HG02678 (cell line): ENCODE results near the gene RAB3D.
"Not testable (repeated sequence)": the region's sequence is repeated elsewhere in the genome, so short reads cannot be mapped to it uniquely, and the experiment has no call there.

ENCODE experiments used
- ATAC-seq: cut with Tn5 transposase; IDR thresholded peaks from one replicate; pipeline ENCODE4 v1.9.1; 2021; ENCODE audit warnings: mild to moderate bottlenecking, moderate library complexity; ENCODE audit not compliant: unreplicated experiment

The RAB3D gene, protein sequence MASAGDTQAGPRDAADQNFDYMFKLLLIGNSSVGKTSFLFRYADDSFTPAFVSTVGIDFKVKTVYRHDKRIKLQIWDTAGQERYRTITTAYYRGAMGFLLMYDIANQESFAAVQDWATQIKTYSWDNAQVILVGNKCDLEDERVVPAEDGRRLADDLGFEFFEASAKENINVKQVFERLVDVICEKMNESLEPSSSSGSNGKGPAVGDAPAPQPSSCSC

GRCh38 chr19:11339254-11340098 lies at the start of gene RAB3D:
Gene RAB3D, minus strand, starts transcription at chr19:11339657. Its CDS starts 2,258 bp downstream, at chr19:11337399.
- ATAC-seq, result peak; percentile 76

GRCh38 chr19:11387162-11388034 lies 47.9 kb upstream of the RAB3D start:
- ATAC-seq, result no peak

DNA sequence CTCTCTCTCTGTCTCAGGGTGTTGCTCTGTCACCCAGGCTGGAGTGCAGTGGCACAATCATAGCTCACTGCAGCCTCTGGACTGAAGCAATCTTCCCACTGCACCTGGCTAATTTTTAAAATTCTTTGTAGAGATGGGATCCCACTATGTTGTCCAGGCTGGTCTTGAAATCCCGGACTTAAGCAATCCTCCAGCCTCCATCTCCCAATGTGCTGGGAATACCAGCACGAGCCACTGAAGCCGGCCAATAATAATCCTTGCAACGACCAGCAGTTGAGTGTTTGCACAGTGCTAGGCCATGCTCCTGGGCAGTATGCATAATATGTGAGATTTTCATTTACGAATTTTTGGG lies 45.3 kb upstream of the RAB3D start:
- ATAC-seq, result no peak

DNA sequence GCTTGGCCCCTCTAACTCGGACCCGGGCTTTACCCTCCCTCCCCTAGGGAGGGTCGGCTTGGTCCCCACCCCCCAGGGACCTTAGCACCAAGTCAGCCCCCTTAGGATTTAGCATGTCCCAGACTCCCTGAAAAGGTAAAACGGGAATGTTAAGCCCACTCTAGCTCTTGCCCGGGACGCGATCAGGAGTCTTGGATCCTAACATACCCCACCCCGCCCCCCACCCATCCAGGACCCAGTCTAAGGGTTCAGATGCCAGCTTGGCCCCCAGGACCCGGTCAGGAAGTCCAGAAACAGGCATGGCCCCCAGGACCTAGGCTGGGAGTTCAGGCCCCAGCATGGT lies 44.2 kb upstream of the RAB3D start:
- ATAC-seq, result no peak

GRCh38 chr19:11382898-11383705 lies 43.6 kb upstream of the RAB3D start:
- no peak for ATAC-seq

- ATAC-seq, result peak; percentile 81
Measured at GRCh38 chr19:11380653-11381537, 41.4 kb upstream of the RAB3D start.

- ATAC-seq, result no peak
Measured at GRCh38 chr19:11379857-11380350, 40.4 kb upstream of the RAB3D start.

DNA sequence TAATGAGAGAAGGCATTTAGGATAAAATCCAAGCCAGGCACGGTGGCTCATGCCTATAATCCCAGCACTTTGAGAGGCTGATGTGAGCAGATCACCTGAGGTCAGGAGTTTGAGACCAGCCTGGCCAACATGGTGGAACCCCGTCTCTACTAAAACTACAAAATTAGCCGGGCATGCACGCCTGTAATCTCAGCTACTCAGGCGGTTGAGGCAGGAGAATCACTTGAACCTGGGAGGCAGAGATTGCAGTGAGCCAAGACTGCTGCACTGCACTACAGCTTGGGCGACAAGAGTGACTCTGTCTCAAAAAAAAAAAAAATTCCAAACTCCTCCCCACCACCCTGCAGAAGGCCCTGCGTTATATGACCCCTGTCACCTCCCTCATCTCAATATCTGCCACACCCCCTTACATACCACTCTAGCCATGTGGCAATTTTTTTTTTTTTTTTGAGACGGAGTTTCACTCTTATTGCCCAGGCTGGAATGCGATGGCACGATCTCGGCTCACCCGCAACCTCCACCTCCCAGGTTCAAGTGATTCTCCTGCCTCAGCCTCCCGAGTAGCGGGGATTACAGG lies 39.9 kb upstream of the RAB3D start:
- ATAC-seq, result not testable (repeated sequence)

DNA sequence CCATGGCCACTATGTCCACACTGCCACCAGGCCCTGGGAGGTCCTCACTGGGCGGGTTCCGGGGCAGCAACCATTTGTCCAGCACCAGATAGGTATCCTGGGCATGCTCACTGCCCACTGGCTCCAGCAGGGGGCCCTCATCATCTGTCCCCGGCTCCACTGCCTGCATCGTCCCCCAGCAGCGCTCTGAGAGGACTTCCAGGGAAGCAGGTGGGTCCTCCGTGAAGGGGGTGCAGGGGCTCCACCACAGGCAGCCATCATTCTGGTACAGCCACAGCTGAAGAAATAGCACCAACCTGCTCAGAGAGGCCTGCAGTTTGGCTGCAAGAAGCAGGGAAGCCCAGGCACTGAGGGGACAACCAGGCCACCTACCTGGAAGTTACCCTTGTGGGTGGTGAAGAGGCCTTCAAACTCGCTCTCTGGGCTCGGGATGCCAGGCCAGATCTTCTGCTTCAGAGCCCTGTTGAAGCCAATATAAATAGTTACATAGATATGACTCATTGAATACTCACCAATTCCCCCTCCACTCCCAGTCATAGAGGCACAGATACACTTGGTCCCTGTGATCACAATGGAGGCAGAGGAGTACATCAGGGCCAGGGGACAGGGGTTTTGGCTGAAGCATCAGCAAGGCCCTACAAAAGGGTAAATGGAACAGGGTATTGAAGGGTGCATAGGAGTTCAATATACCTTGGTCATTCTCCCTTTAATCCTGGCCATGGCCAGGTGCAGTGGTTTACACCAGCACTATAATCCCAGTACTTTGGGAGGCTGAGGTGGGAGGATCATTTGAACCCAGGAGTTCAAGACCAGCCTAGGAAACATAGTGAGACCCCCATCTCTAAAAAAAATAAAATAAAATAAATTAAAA lies 39.1 kb upstream of the RAB3D start:
- ATAC-seq, result no peak

- ATAC-seq, result no peak
Measured at GRCh38 chr19:11377756-11378155, 38.3 kb upstream of the RAB3D start.

DNA sequence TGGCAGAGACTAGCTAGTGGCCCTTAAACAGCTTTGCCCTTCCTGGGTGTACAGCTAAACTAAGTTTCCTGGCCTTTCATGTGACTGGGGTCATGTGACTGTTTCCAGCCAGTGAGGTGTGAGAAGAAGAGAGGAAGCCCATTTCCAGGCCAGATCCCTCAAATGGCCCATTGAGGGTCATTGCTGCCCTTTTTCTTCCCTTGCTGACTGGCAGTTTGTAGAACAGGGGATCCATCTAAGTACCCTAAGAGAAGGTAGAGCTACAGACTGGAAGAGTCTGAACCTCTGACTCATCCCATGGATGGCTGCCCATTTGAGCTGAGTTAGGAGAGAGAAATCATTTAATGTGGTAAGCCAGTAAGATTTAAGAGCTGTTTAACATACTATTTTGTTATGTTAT lies 37.8 kb upstream of the RAB3D start:
- no peak for ATAC-seq

DNA sequence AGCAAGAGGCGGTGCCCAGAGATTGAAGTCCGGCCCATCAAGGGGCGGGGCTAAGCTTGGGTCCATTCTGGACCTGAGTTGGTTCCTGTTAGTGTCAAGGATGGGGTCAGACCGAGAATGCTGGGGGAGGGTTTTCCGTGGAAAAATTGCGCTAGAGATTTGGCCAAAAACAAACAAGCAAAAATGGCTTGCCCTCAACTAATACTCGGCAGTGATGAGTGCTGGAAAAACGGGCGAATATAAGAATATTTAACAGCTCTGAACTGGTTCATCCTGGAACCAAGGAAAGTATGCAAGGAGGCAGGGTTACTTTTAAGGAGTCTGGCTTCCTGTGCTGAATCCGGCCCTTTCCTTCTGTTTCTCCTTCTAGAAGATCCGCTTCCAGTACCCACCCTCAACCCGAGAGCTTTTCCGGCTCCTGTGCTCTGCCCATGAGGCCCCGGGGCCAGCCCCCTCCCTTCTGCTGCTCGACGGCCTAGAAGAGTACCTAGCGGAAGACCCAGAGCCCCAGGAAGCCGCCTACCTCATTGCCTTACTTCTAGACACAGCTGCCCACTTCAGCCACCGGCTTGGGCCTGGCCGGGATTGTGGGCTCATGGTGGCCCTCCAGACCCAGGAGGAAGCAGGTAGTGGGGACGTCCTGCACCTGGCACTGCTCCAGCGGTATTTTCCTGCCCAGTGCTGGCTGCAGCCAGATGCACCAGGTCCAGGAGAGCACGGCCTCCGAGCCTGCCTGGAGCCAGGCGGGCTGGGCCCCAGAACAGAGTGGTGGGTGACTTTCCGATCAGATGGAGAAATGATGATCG lies 35.9 kb upstream of the RAB3D start:
- no peak for ATAC-seq

DNA sequence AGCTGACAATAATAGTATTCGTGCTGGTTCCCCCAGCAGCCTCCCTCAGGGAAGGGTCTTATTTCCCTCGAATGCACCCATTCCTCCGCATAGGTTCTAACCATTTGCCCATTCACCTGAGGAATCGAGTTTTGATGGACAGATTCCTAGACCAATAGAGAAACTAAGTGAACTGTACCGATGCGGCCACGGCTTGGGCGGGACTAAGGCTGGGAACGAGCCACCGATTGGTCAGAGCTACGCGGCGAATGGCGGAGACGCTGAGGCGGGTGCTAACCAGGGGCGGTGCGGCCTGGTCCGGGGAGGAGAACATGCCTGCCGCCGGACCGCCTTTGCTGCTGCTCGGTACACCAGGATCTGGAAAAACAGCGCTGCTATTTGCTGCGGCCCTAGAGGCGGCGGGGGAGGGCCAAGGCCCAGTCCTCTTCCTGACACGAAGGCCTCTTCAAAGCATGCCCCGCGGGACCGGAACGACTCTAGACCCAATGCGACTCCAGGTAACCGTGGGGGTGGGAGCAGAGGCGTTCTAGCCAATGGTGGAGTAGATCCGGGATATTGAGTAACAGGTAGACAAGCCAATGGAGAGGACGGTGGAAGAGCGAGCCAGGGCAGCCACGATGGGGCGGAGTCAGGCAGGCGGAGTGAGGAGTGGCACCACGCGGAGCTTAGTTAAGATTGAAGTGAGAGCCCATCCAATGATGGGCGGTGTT lies 35.1 kb upstream of the RAB3D start, which contains the start of gene SWSAP1:
Gene SWSAP1 (plus strand): TSS at position 234 of the 710 bp plus-strand sequence. CDS start 15 bp downstream, at position 249.
- peak; percentile 90 for ATAC-seq

- no peak for ATAC-seq
Measured at GRCh38 chr19:11373885-11374432, 34.5 kb upstream of the RAB3D start.

GRCh38 chr19:11373166-11373884 lies 33.9 kb upstream of the RAB3D start:
- no peak for ATAC-seq

DNA sequence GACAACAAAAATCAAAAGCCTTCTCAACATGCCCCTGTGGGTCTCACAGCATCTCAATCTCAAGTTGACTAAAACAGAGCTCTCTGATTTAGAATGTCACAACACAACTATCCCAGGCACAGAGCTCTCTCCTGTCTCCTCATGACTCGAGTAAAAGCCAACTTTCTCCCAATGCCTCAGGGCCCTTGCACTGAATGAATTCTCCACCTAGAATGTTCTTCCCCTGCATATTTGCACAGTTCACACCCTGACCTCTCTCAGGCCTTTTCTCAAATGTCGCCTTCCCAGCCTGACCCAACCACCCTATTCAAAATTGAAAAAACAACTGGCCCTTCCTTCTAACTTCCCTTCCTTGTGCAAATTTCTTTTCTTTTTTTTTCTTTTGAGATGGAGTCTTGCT lies 31.3 kb upstream of the RAB3D start:
- ATAC-seq, result no peak
